Panc1 (cell line): Measurements from ENCODE around the gene DYNLRB1. TPM values are rescaled to one million over a fixed set of nuclear protein-coding genes. Genes with fewer than 3 reads are reported as not detected.

Source experiments
- ATAC-seq: fragments of 200-7000 bp; cut with Tn5 transposase; 2 replicates; pipeline ENCODE4 v1.9.1; 2020; ENCODE audit warnings: mild to moderate bottlenecking, moderate library complexity
- BruUV-seq: library from RNA; stranded (reverse); fragments of 400-500 nt; replicated peaks from 2 replicates; lab custom pipeline; 2021; lab: Mats Ljungman, UMichigan
- CTCF ChIA-PET: fragments of 300-600 bp; sonication (Branson Sonifier 250); formaldehyde crosslinking; loops from one replicate; lab custom pipeline; 2022; ENCODE audit warnings: antibody characterized with exemption; lab: Charles Lee
- POLR2A ChIA-PET: fragments of 300-600 bp; sonication (Branson Sonifier 250); formaldehyde crosslinking; loops from one replicate; lab custom pipeline; 2022; ENCODE audit warnings: antibody characterized with exemption; lab: Charles Lee
- DNase-seq: peaks from one replicate; pipeline ENCODE4 v3.0.0-alpha.2; 2010; ENCODE audit warnings: low read depth, low spot score
- H3K27ac ChIP-seq: 2 replicates; pipeline ENCODE4 v1.5.1; 2011; ENCODE audit warnings: mild to moderate bottlenecking, low read length, inconsistent platforms
- H3K27me3 ChIP-seq: fragments of 200-500 bp; sonication (Bioruptor generic); 2 replicates; pipeline ENCODE4 v1.6.0; 2014; ENCODE audit warnings: low read length, inconsistent platforms; ENCODE audit not compliant: control insufficient read depth, insufficient read depth
- H3K36me3 ChIP-seq: fragments of 200-500 bp; sonication (Bioruptor generic); 2 replicates; pipeline ENCODE4 v1.5.1; 2014; ENCODE audit warnings: inconsistent platforms, mild to moderate bottlenecking, low read length, moderate library complexity; ENCODE audit not compliant: control insufficient read depth, insufficient read depth
- H3K4me1 ChIP-seq: 2 replicates; pipeline ENCODE4 v1.5.1; 2011; ENCODE audit warnings: inconsistent platforms, mild to moderate bottlenecking, low read length, moderate library complexity; ENCODE audit not compliant: control insufficient read depth, insufficient read depth
- H3K4me3 ChIP-seq, 2 experiments: 2 replicates each; pipeline ENCODE4 v1.5.1; 2011 to 2012; ENCODE audit warnings: low read depth in 2 of 2, low read length in 2 of 2, mild to moderate bottlenecking in 2 of 2, inconsistent platforms in 1 of 2, moderate library complexity in 1 of 2
- H3K9me3 ChIP-seq: fragments of 200-500 bp; sonication (Bioruptor generic); 2 replicates; pipeline ENCODE4 v1.5.1; 2014; ENCODE audit warnings: low read depth, mild to moderate bottlenecking, inconsistent platforms, low read length, moderate library complexity; ENCODE audit not compliant: control insufficient read depth, insufficient read depth
- CTCF ChIP-seq: fragments of 450-650 bp; IDR thresholded peaks from 2 replicates; pipeline ENCODE4 v1.5.1; 2017; ENCODE audit warnings: mild to moderate bottlenecking
- POLR2AphosphoS5 ChIP-seq: IDR thresholded peaks from 2 replicates; pipeline ENCODE4 v1.6.1; 2012; ENCODE audit warnings: mild to moderate bottlenecking, low read depth, low read length, moderate library complexity
- REST ChIP-seq, 2 experiments: IDR thresholded peaks; 2 replicates each; pipeline ENCODE4 v1.6.1; 2011 to 2012; ENCODE audit warnings: low read depth in 2 of 2, control low read depth in 1 of 2, low read length in 1 of 2, mild to moderate bottlenecking in 1 of 2, moderate library complexity in 1 of 2; ENCODE audit not compliant: insufficient read depth in 1 of 2
- SIN3A ChIP-seq: IDR thresholded peaks from 2 replicates; pipeline ENCODE4 v1.6.1; 2012; ENCODE audit warnings: low read depth, mild to moderate bottlenecking, low read length, moderate library complexity, borderline replicate concordance; ENCODE audit not compliant: insufficient read depth
- TCF7L2 ChIP-seq: IDR thresholded peaks from 2 replicates; pipeline ENCODE4 v1.6.1; 2011; ENCODE audit warnings: mild to moderate bottlenecking, low read depth, low read length, inconsistent platforms
- in situ Hi-C: cut with HindIII; loops from 2 replicates; pipeline ENCODE4 v1.10.0; 2016; ENCODE audit warnings: low sequenced_read_pairs, low pct_unique_long_range_greater_than_20kb
- intact Hi-C: fragments of 100-400 bp; cut with micrococcal nuclease; formaldehyde crosslinking; loops from one replicate; pipeline ENCODE4 v1.10.0; 2022; ENCODE audit not compliant: unreplicated experiment
- total RNA-seq: library from RNA; stranded (reverse); gene quantifications from one replicate; pipeline ENCODE4 v1.2.1, GENCODE V29; 2021; ENCODE audit not compliant: unreplicated experiment

Gene DYNLRB1
- total RNA-seq, 1 experiment from 2014 or later: 155 TPM

GRCh38 chr20:34541264-34541901 lies 25.2 kb downstream of the DYNLRB1 start:
- ChIA-PET CTCF (interaction anchor here (0.5 kb wide), 1 partner anchor 91 kb away, joined by 5 read pairs; no protein-coding TSS in a partner anchor), POLR2A (no interaction called here)
- intact Hi-C loops: no loop called here
- ATAC-seq (no peak), DNase-seq (no peak)
- no peaks in the 10 kb centered on the region for H3K9me3 ChIP-seq
- H3K27me3 ChIP-seq: no peaks in the 10 kb centered on the region
- TF ChIP-seq POLR2AphosphoS5 (no peak), REST (IDR thresholded peaks at IDR 0.05; ENCODE audit: insufficient read depth in 1 of 2, low read depth in 2 of 2, low read length in 1 of 2) (no peak), TCF7L2 (no peak), SIN3A (no peak), CTCF (no peak)
- H3K36me3 ChIP-seq: no peaks in the 10 kb centered on the region; the same call in 1 of the 2 replicates
- no peaks in the 10 kb centered on the region for H3K4me1 ChIP-seq
- H3K4me3 ChIP-seq: no peak overlapping the region
- in situ Hi-C loops: no loop called here
- H3K27ac ChIP-seq: no peak overlapping the region
- BruUV-seq: no TSS peak

GRCh38 chr20:34541917-34542316 lies 25.7 kb downstream of the DYNLRB1 start:
- no peaks in the 10 kb centered on the region; the same call in 1 of the 2 replicates for H3K36me3 ChIP-seq
- DNase-seq (no peak), ATAC-seq (no peak)
- intact Hi-C loops: no loop called here
- no TSS peak for BruUV-seq
- TF ChIP-seq TCF7L2 (no peak), POLR2AphosphoS5 (no peak), CTCF (no peak), REST (IDR thresholded peaks at IDR 0.05; ENCODE audit: insufficient read depth in 1 of 2, low read depth in 2 of 2, low read length in 1 of 2) (no peak), SIN3A (no peak)
- in situ Hi-C loops: no loop called here
- H3K9me3 ChIP-seq: no peaks in the 10 kb centered on the region
- no peak overlapping the region for H3K27ac ChIP-seq
- ChIA-PET POLR2A (no interaction called here), CTCF (interaction anchor here (0.5 kb wide), 1 partner anchor 90 kb away, joined by 5 read pairs; no protein-coding TSS in a partner anchor)
- no peaks in the 10 kb centered on the region for H3K27me3 ChIP-seq
- no peak overlapping the region for H3K4me3 ChIP-seq
- H3K4me1 ChIP-seq: no peaks in the 10 kb centered on the region
